ENCODE data around the gene DENND1B.
"Not testable (repeated sequence)": the region's sequence is repeated elsewhere in the genome, so short reads cannot be mapped to it uniquely, and the experiment has no call there.

Gene DENND1B

DNA sequence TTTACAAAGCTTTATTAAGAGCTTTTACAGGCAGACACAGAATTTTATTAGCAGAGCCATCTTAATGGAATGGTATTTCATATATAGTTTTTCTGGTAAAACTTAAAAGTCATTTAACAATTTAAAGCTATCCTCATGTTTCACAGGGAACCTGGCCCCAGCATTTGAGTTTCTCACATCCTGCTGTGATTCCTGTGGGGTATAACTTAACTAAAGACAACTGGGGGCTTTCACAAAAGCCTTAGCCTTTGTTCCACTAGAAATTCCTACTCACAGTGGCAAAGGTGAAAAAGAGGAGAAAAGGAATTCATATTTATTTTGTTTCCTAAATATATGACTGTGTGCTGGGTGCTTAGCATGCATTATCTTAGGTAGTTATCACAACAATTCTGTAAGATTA lies 233.9 kb downstream of the DENND1B start:
- no peak for DNase-seq

DNA sequence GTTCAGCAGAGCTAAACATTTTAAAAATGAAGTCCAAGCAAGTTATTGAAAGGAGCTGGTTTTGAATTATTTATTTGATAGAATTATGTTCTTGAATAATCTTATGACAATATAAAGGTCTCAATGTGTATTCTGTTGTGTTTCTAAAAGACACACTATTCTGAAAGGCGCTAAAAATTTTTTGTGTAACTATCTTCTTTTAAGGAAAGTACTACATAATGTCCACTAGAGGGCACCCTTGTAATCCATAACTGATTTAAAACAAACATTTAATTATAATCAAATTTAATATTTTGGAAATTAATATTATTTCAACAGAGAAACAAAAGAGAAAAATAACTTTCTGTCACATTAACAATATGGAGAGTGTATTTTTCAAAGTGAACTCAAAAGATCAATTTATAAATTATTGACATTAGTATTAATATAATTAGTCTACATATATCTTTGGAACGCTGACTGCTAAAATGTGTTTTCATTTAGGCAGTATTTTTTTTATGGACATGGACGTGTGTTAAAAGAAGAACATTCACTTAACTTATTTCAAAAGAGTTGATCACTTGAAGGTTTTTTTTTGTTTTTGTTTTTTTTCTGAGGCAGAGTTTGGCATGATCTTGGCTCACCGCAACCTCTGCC lies 248.4 kb downstream of the DENND1B start:
- DNase-seq: no peak

DNA sequence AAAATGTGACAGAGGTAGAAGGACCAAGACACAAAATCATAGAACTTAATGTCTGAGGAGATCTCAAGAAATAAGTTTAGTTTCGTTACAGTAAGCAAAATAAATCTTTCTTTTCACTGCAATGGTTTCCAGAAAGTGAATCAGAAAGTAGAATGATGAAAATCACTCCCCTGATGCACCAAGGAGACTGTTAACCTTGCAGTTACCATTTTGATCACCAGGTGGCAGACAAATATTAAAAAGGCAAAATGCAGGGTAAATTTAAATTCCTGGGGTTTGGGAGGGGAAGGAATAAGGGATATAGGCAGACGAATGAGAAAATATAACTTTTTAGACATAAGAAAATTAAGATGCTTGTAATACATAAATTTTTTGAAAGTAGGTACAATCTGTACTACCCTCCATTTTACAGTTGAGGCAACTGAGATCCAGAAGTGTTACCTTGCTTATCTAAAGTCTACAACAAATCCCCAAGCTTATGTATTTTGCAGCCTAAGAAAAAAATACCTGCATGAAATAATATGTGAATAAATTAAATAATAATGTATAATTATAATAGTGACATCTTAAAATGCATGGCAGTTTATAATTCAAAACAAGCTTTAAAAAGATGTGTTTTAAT lies 254.1 kb downstream of the DENND1B start:
- DNase-seq: no peak

DNA sequence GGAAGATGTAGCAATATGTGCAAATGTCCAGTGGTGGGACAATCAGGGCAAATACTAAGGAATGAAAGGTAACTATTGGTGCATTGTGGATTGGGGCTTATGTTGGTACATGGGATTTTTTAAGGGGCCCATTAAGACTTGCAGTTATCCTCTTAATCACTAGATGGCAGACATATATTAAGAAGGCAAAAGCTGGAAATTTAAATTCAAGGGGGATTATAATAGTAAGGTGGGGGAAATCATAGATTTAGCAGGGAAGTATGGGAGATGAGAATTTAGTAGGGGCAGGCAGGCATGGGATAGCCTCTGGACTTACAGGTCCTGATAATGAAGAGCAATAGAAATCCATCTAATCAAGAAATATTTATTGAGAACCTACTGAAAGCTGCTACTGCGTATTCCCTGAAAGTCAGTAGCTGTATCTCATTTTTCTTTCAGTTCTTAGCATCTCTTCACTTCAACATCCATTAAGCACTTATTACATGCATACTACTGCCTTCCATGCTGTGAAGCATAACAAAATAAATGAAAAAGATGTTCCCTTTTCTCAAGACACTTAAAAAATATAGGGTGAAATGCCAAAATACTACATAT lies 255.4 kb downstream of the DENND1B start:
- no peak for DNase-seq

DNA sequence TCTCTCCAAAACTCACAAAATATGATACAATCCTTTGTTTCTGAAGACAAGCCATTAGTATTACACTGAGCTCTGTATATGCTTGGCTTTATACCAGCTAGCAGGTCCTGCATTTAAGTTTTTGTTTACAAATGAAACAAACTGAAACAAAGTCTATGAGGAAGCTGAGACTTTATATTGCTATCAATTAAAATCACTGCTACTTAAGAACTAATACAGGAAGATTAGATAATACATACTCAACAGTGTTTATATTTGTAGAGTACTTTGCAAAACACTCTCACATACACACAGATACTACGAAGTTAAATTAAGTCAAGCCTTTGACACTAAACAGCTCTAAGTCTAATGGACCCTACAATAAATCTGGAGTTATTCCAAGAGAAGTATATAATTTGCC lies 259.9 kb downstream of the DENND1B start:
- DNase-seq: no peak

DNA sequence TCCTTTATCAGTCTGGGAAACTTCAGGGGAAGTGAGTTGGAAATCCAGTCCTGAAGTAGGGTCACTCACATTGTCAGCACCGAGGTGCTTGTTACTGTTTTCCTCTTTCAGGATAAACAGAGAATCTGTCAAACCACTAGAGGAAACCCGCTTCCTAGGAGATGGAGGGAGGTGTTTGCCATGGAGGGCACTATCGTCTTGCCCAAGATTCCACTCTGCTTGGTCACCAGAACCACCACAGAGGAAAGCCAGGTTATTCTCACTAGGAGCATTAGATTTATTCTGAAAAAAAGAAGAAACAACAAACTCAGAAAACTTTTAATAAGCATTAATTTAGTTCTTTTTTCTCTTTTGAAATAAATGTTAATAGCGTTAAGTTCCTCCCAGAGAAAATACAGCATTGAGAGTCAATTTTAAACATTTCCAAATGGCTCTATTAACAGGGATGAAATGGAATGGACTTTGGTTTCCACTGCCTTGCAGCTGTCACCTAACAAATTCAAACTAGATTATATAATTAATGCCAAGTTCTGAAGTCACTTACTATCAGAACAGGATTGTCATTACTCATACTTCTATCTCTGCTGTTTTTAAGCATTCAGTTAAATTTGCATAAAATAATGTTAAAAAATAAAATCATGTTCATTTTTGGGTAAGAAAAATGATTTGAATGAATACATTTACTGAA lies 264.4 kb downstream of the DENND1B start:
- DNase-seq: no peak

DNA sequence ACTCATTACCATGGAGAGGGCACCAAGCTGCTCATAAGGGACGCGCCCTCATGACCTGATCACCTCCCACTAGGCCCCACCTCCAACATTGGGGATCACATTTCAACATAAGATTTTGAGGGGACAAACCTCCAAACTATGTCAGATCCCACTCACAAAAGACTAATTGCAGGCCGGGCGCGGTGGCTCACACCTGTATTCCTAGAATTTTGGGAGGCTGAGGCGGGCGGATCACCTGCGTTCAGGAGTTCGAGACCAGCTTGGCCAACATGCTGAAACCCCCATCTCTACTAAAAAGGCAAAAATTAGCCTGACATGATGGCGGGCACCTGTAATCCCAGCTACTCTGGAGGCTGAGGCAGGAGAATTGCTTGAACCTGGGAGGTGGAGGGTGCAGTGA lies 278.6 kb downstream of the DENND1B start:
- DNase-seq: no peak

DNA sequence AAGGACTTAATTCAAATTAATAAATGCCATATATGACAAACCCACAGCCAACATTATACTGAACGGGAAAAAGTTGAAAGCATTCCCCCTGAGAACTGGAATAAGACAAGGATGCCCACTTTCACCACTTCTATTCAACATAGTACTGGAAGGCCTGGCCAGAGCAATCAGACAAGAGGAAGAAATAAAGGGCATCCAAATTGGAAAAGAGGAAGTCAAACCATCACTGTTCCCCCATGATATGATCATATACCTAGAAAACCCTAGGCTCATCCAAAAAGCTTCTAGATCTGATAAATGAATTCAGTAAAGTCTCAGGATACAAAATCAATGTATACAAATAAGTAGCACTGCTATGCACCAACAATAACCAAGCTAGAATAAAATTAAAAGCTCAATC lies 283.8 kb downstream of the DENND1B start:
- not testable (repeated sequence) for DNase-seq

DNA sequence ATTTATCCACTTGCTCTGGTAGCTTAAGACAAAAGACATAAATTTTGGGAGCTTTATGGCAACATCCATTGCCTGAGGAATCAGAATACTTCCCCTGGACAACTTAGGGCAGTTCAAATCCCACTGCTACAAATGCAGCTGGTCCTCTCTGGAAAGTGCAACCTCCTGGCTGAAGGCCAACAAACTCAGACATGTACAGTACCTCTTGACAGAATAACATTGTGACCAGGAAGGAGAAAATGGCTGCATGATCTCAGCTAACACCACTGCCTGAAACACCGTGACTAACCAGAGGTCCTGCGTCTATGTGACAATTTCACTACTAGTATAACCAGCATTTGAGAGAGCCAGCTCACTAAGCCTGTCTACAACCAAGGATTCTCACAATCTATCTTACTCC lies 288.3 kb downstream of the DENND1B start:
- DNase-seq: peak; percentile 2

DNA sequence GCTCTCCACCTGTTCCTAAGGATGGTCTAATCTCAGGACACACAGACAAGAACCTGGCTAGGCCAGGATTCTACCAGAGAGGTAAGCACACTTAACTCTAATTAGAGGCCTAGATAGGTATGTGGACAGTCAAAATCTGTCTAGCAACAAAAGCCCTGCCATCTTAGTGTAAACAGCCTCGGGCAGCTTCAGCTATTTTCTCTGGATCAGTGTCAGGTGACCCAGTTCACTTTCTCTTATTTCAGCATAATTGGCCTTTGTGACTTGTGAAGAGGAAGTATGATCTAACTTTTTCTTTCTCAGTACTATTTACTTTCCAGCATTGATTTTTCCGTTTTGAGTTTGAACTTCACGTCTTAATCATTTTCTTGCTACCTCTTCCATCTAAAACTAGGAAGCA lies 289.5 kb downstream of the DENND1B start:
- no peak for DNase-seq

DNA sequence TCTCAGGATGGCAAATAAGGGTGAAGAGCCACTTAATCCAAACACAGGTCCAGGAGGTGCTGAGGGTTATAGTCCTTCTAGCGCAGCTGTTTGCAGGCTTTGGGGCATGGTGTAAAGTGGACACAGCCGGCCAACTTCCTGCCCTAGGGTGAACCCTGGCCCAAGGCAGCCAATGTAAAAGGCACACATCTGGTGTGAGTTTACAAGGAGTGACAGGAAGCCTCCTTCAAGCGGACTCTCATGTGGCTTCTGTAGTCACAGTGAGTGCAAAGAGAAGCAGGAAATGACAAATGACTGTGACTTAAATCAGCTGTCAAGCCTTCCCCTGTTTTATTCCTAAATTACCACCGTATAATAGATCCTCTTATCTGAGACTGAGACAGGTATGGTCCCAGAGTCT lies 294.2 kb downstream of the DENND1B start:
- no peak for DNase-seq

DNA sequence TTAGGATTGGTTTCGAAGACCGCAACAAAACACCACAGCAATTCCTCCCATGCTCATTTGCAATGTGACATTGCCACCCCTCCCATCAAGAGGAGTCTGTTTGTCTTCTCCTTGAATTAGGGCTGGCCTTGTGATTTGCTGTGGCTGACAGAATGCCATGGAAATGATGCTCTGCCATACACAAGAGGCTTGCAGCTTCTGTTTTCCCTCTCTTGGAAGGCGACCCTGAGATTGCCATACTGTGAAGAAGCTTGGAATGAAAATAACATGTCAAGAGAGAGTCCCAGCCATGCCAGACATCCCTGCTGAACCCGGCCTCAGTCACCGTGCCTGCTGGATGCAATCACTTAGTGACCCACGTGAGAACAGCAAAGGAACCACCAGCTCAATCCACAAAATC lies 294.8 kb downstream of the DENND1B start:
- no peak for DNase-seq

DNA sequence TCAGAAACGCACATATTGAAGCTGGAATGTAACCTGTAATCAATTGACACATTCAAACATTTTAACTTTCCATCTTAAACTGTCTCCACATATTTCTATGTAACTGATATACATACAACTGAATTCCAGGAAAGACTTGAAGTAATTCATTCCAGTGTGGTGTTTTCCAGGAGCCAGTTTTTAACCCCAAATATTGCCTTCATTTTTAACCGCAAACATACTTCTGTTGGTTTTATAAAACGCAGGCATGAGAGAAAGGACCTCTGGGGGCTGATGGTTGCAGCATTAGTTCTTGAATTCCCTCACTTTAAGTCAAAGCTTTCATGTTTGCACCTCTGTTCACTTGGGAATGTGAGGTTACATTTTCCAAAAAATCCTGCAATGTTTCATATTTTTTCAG lies 303.1 kb downstream of the DENND1B start:
- no peak for DNase-seq

DNA sequence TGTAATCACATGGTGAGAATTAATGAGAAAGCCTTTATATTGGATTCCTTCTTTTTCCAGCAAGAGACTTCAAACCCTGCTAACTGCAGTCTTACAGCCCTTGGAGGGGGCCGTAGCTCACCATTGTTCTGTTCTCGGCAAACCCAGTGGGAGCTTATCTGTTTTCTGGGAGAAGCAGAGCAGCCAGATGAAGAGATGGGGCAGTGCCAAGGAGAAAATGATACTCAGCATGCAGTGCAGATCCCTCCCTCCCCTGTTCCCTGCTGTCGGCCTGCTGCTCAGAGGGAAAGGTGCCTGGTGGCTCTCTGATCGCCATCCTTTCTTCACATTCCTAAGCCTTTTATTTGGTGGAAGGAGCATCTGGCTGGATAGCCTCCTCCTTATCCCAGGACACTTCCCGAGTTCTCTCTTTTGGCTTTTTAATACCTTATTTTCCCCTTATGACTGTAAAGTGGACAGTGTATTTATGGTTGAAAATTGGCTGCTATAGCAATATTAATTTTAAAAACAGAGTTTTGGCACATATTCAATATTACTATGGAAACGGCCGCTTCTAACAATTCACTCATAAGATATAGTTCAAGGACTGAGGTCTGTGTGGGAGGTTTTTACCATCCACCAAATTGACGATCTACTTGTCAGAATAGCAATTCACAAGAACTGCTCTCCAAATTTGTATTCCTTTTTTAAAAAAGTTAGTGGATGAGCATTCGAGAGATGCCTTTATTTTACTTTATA lies 303.9 kb downstream of the DENND1B start:
- DNase-seq: no peak

DNA sequence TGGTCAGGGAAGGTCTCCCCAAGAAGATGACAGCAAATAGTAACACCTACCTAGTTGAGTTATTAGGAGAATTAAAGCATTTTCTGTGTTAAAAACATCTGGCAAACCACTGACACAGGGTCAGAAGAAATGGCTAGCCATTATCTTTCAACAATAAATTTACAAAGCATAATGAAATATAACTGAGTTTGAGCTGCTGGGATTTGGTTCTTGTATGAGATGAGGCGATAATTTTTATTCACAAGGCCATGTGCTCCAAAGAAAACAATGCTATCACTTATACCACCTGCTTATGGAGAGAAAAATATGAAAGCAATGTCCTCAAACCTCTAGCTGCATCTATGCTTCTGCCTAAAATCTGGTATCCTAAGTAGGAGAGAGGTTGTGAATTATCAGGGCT lies 304.9 kb downstream of the DENND1B start:
- no peak for DNase-seq

DNA sequence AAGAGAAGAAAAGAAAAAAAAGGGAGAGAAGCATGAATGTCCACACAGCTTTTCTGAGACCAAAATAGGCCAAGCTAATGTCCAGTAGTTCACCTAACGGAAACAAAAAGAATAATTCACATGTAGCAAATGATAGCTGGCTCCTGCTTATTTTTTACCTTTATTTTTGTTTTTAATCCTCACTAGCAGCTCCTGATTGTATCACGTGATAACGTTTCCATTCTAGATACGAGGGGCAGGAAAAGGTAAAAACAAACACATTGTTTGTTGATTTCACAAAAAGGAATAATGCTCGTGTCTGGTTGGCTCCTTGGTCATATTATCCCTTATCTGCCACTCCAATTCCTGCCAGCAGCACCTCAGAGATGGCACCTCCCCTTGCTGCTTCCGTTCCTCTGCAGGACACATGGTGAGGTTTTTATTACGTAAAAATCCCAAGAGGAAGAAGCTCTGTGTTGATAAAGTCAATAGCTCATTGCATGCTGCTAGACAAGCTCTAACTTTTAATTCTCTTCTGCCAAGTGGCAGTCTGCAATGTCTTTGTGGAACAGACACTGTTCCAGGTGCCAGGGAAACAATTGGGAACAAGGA lies 305.6 kb downstream of the DENND1B start:
- no peak for DNase-seq

DNA sequence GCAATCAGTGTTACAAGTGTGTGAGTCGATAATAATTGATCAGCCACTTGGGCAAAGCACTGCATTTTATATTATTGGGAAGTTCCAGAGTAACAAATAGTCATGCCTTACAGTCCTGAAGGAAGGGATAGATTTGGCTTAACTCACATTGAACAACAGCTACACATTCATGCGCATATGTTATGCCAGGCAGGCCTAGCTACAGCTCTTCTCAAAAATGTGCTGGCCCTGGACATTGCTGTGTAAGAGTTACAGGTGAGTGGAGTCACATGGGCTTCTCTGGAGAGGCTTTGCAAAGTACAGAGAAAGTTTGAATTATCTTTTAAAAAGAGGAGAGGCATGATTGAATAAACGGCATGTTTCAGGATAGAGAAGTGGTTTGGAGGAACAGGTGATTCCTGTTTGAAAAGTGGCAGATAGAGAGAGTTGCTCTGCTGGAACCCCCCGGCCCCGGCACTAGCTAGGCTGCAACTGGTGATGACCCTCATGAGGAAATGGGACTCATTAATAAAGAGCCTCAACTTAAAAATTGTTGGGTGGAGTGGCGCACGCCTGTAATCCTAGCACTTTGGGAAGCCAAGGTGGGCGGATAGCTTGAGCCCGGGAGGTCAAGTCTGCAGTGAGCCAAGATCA lies 306.6 kb downstream of the DENND1B start:
- DNase-seq: no peak

DNA sequence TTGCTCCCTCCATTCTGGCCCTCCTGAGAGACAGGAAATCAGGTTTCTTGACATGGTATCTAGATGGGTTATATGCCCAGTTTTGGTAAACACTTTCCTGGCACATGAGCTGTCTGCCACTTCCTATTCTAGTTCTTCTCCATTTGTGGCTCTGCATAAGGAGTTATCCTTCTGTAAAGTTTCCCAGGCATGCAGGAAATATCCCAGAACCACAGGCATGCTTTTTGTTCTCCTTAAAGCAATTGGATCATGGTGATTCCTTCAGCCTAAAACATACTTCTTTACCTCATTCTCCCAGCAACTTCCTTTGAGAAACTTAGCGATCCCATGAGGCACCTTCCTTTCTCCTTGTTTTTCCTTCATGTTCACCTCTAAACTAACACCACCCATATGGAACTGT lies 307.4 kb downstream of the DENND1B start:
- DNase-seq: no peak

DNA sequence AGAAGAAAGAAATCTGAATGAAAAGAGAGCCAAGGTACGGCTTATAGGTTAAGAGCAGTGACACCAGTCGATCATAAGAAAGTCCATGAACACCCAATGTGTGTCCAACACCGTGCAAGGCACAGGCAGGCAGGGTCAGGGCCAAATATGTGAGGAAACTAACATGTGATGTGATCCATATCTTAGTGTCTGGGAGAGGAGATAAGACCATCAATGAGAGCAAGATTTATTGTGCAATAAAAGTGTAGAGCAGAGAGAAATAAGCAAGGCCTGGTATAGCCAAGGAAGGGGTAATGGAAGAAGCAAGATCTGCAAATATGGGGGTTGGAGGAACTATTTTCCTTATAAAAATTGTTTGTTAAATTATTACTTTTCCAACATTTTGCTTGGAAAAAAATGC lies 308.5 kb downstream of the DENND1B start:
- no peak for DNase-seq

DNA sequence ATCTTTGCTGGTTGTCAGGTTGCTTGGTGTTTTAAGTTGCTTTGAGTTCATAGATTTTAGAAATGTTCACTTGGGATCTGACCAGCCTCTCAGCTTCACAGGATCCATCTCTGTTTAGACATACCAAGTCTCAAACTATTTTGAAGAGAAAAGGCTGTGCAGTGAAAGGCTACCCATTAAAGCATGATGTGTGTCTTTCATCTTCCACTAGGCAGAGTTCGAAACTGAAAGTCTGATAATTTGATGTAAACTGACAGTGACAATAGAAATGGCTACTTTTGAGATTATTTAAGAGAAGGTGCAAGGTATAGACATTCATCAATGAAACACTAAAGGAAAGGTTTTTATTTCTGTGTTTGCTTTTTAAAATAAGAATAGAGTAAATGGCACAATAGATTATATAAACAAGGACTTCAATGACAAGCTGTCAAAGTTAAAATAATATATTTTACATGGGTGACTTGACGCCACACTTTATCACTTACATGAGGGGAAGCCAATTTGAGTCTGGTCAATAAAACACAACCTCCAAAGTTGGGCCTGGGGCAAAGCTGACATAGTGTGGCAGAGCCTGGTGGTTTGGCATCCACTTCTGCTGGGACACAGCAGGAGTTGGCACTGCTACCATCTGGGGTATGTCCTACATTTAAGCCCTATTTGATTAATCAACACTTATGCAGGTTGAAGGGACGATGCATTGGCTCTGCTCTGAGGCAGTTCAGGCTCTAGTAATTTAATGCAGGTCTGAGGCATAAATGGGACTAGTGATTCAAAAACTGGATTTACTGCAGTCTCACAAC lies 309.6 kb downstream of the DENND1B start:
- no peak for DNase-seq

DNA sequence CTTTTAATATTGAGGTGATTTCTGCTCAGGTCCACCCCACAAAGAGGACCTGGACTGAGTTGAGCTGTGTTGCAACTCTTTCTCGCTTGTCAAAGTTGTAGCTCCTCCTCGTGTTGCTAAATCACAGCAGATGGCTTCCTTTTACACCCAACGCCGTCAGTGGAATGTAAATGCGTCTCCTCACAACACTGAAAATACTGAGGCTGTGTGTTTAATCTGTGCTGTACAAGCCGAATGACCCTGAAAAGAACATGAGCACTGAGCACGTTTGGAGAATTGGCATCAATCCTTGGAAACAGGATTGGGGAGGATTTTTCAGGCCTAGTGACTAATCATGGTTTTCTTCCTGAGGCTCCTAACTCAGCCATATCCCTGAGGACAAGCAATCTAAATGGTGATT lies 311.2 kb downstream of the DENND1B start:
- no peak for DNase-seq

DNA sequence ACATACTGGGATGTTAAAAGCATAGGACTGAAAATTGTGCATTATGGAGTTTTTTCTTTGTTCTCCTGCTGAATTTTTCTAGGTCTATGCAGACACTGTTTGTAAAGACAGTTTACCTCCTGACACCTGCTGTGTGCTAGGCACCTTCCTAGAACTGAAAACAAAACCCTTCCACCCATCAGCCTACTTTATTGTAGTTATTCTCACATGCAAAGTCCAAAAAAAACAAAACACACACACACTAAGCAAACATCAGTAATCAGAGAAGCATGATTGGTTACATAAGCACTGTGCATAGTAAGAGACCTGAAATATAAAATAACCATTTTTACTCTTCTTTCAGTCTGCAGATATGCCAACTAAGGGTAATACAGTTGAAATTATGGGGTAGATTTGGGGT lies 312.1 kb downstream of the DENND1B start:
- no peak for DNase-seq
